Colon (tissue), 2 donors: ENCODE results near the gene ZNF839.
"Not testable (repeated sequence)": the region's sequence is repeated elsewhere in the genome, so short reads cannot be mapped to it uniquely, and the experiment has no call there.

Experiments used
- FAIRE-seq: peaks from 2 replicates; lab custom pipeline; 2012; peaks lifted over from hg19 to GRCh38; lab: Jason Lieb, UNC
- donor health status: control.
- donor health status: control.

The ZNF839 gene

GRCh38 chr14:102314242-102315011 lies 5.1 kb upstream of the ZNF839 start:
- no peak for FAIRE-seq

GRCh38 chr14:102315121-102315520 lies 4.4 kb upstream of the ZNF839 start:
- no peak for FAIRE-seq

GRCh38 chr14:102316338-102316742 lies 3.2 kb upstream of the ZNF839 start:
- FAIRE-seq: no peak

DNA sequence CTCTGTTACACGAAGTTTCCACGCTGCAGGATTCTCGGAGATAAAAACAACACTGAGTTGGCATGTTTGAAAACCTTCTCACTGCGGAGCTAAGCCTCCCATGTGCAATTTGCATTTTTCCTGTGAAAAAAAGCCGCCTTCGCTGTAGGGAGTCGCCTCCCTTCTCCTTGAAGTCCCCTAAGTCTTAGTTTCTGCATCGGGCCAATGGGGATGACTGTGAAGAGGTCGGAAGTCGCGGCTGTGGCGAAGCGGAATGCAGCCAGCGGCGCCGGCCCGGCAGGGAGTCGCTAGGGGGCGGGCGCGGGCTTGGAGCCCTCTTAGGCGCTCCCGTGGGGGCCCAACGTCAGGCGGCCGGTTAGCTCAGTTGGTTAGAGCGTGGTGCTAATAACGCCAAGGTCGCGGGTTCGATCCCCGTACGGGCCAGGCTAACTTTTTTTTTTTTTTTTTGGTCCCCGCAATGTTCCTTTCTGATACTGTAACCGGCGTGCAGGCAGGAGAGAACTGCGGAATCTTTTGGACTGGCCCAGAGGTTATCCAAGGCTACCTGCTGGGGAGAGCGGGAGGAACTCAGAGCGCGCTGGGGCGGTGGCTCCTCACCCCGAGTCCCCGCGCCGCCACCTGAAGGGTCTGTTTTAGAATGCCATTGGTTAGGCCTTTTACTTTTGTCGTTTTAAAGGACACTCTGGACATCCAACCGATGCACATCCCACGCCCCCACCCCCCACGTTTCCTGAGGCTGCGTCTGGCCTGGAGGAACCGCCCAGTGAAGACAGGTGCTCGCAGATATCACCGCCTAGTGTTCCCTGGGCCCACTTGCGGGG lies 2.6 kb upstream of the ZNF839 start:
- no peak for FAIRE-seq

GRCh38 chr14:102317564-102318248 lies 1.8 kb upstream of the ZNF839 start:
- FAIRE-seq: no peak

- FAIRE-seq: no peak
These were observed 717 bp upstream of the ZNF839 start for GRCh38 chr14:102318781-102319276.

DNA sequence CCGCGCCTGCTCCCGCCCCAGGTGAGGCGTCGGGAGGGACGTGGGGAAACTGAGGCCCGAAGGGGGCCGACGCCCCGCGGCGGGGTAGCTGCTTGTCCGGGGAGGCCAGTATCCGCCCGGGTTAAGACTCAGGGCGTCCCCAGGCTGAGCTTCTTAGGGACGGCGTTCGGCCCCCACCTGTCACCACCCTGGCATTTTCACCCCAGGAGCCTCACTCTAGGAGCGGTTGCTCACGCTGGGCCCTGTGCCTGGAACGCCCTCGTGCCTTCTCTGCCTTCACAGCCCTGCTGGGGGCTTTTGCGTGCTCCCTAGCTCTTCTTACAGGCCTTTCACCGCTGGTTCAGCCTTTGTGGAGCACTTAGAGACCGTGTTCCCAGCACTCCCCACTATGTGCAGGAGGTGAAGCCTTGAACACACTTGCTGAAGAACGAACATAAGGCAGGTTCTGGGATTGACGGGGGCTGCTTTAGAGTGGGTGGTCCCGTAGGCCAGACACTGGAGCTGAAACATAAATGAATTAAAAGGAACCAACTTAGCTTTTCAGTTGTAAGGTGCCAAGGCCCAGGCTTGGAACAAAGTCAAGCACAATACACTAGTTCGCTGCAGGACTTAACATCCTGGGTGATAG lies 601 bp downstream of the ZNF839 start:
- no peak for FAIRE-seq

- no peak for FAIRE-seq
These were observed 1.3 kb downstream of the ZNF839 start for GRCh38 chr14:102320671-102321455.

GRCh38 chr14:102321456-102322422 lies 2.2 kb downstream of the ZNF839 start:
- no peak for FAIRE-seq

DNA sequence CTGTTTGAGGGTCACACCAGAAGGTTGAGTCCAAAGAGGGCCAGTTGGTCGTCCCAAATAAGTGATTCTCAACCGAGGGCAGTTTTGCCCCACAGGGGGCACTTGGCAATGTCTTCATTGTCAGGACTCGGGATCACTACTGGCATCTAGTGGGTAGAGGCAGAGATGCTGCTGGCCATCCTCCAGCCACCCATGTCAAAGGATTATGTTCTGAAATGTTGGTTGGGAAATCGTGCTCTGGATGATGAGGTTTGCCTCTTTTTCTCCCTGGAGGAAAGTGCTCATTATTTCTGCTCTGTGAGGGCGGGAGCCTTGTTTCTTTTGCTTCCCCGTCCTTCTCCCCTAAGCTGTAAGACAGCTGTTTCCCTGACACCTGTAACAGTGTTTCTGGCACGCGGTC lies 3.6 kb downstream of the ZNF839 start:
- no peak for FAIRE-seq

DNA sequence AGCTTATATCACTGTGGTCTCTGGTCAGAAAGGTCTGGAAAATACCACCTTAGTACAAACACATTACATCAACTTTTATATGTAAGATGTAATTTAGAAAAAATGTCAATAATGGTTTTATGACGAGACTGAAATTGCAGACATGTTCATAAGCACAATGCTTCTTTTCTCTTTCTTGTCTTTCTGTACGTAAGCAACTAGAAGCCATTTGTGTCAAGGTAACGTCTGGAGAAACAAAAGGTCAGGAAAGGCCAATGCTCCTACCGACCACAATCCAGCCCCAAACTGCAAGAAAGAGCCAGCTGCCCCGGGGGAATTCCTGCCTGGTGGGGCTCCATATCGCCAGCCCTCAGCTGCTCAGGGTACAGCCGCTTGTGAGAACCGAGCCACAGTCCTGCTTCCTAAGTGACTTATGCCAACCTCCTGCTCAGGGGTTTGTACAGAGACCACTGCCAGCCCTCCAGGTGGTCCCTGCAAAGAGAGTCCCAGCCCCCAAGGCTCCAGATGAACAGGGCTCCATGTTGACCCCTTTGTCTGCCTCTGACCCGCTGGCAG lies 6.3 kb downstream of the ZNF839 start:
- FAIRE-seq: no peak

DNA sequence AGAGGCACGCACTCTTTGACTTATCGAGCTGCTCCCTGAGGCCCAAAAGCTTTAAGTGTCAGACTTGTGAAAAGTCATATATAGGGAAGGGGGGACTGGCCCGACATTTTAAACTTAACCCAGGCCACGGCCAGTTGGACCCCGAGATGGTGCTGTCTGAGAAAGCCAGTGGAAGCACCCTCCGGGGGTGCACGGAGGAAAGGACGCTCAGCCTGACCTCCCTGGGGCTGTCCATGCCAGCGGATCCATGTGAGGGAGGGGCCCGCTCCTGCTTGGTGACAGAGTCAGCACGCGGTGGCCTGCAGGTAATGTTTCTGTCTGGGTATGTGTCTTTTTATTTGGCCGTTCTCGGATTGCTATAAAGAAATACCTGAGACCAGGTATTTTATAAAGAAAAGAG lies 7.0 kb downstream of the ZNF839 start:
- no peak for FAIRE-seq

GRCh38 chr14:102329381-102329780 lies 9.8 kb downstream of the ZNF839 start:
- not testable (repeated sequence) for FAIRE-seq

- no peak for FAIRE-seq
These were observed 11.3 kb downstream of the ZNF839 start for GRCh38 chr14:102330806-102331205.

DNA sequence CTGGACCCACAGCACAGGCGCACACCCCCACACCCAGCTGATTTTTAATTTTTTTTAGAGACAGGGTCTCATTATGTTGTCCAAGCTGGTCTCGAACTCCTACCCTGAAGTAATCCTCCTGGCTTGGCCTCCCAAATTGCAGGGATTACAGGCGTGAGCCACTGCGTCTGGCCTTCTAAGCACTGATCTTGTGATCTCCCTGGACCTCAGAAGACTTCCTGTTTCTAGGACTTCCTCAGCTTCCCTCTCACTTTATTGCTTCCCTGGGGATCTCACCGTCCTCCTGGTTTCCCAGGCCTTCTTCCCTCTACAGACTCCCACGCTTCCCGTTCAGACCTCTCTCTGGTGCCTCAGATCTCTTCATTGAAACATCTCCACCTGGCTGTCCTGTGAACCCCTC lies 13.8 kb downstream of the ZNF839 start:
- no peak for FAIRE-seq

GRCh38 chr14:102333795-102334705 lies 14.5 kb downstream of the ZNF839 start:
- no peak for FAIRE-seq

- no peak for FAIRE-seq
These were observed 15.6 kb downstream of the ZNF839 start for GRCh38 chr14:102335163-102335562.

DNA sequence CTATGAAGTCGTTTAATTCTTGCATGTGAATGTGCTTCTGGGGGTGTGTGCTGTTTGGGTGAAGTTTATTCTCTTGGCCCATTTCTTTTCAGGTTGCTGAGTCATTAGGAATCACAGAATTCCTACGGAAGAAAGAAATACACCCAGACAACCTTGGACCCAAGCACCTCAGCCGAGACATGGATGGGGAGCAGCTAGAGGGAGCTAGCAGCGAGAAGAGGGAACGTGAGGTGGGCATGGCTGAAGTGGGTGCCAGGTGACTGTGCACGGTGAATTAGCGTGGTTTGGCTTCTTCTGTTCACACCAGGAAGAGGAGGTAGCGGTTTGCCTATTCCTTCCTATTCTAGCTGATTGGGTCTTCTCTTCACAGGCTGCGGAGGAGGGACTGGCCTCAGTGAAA lies 19.2 kb downstream of the ZNF839 start:
- FAIRE-seq: no peak

DNA sequence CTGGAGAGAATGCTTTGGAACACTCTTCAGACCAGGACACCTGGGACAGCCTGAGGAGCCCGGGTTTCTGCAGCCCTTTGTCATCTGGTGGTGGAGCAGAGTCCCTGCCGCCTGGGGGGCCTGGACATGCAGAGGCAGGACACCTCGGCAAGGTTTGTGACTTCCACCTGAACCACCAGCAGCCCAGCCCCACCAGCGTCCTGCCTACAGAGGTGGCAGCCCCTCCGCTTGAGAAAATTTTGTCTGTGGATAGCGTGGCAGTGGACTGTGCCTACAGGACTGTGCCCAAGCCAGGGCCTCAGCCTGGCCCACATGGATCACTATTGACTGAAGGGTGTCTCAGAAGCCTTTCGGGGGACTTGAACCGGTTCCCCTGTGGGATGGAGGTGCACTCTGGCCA lies 22.0 kb downstream of the ZNF839 start:
- FAIRE-seq: no peak
